Natural killer cell (primary cell): ENCODE measurements around the gene PKIG. TPM values are rescaled to one million over a fixed set of nuclear protein-coding genes. Genes with fewer than 3 reads are reported as not detected.

ENCODE experiments used
- ATAC-seq, 3 donors: fragments of 150-1000 bp in 2 of 3; fragments of 200-7000 bp in 1 of 3; cut with Tn5 transposase; 1 replicate in 1 of 3; 2 replicates in 2 of 3; pipeline ENCODE4 v1.10.0; 2021; ENCODE audit warnings: mild to moderate bottlenecking in 2 of 3, moderate library complexity in 2 of 3
- DNase-seq, 2 donors: peaks; one replicate each; pipeline versions ENCODE4 v3.0.0 to v3.0.0-alpha.2; 2013 to 2021; ENCODE audit warnings: mixed read lengths in 1 of 2
- H3K27ac ChIP-seq: one replicate; pipeline ENCODE4 v1.5.1; 2013; ENCODE audit warnings: mild to moderate bottlenecking, low read length
- H3K27me3 ChIP-seq: one replicate; pipeline ENCODE4 v1.6.1; 2013; ENCODE audit warnings: low read length; ENCODE audit not compliant: control insufficient read depth, insufficient read depth
- H3K36me3 ChIP-seq: one replicate; pipeline ENCODE4 v1.6.1; 2013; ENCODE audit warnings: low read length; ENCODE audit not compliant: control insufficient read depth, insufficient read depth
- H3K4me1 ChIP-seq: one replicate; pipeline ENCODE4 v1.6.1; 2013; ENCODE audit warnings: low read length; ENCODE audit not compliant: control insufficient read depth, insufficient read depth
- H3K4me3 ChIP-seq: one replicate; pipeline ENCODE4 v1.5.1; 2013; ENCODE audit warnings: low read length
- H3K9me3 ChIP-seq: one replicate; pipeline ENCODE4 v1.6.1; 2013; ENCODE audit warnings: low read length; ENCODE audit not compliant: control insufficient read depth, insufficient read depth
- H3K27ac Mint-ChIP-seq, 2 donors: one replicate each; pipeline ENCODE4 v1.8.0; 2022; ENCODE audit warnings: mild to moderate bottlenecking in 2 of 2, mixed read lengths in 2 of 2, moderate library complexity in 1 of 2
- H3K27me3 Mint-ChIP-seq, 2 donors: one replicate each; pipeline ENCODE4 v1.8.0; 2022; ENCODE audit warnings: low read depth in 2 of 2, mixed read lengths in 2 of 2
- H3K36me3 Mint-ChIP-seq: one replicate; pipeline ENCODE4 v1.8.0; 2022; ENCODE audit warnings: mixed read lengths
- H3K4me1 Mint-ChIP-seq, 2 donors: one replicate each; pipeline ENCODE4 v1.8.0; 2022; ENCODE audit warnings: mixed read lengths in 2 of 2
- H3K4me3 Mint-ChIP-seq: one replicate; pipeline ENCODE4 v1.8.0; 2022; ENCODE audit warnings: mild to moderate bottlenecking, moderate library complexity, mixed read lengths
- H3K9me3 Mint-ChIP-seq, 2 donors: one replicate each; pipeline ENCODE4 v1.8.0; 2022; ENCODE audit warnings: mixed read lengths in 2 of 2
- CTCF ChIP-seq: fragments of 200-600 bp; IDR thresholded peaks from one replicate; pipeline ENCODE4 v1.8.0; 2022; ENCODE audit warnings: antibody characterized with exemption
- WGBS: methylation state at CpG from one replicate; pipeline ENCODE4 v1.1.7; 2013; ENCODE audit warnings: missing lambda C conversion rate; ENCODE audit not compliant: insufficient coverage; 5-methylcytosine and 5-hydroxymethylcytosine counted together
- intact Hi-C: fragments of 100-400 bp; cut with micrococcal nuclease; formaldehyde crosslinking; loops from one replicate; pipeline ENCODE4 v1.14.2; 2022
- total RNA-seq, 4 donors: library from RNA; stranded (reverse); fragments of 120-200 nt in 1 of 4; gene quantifications; one replicate each; pipeline versions ENCODE4 v1.2.3 to v1.2.4, GENCODE V29; 2013 to 2022

PKIG gene
- total RNA-seq, 3 donors from 2014 or later (not counting 1 experiment from before 2014, with no cell fraction given) = 0.82 to 1.5 (median 1.5) TPM

- no peak for TF ChIP-seq CTCF
- no peaks in the 10 kb centered on the region for H3K4me1 Mint-ChIP-seq
- H3K9me3 Mint-ChIP-seq = no peaks in the 10 kb centered on the region
- 81% methylated on average over 5 of the region's 5 CpGs for WGBS
- no peak for DNase-seq
- no peaks in the 10 kb centered on the region for H3K27me3 Mint-ChIP-seq
- H3K4me3 ChIP-seq = no peak overlapping the region
- no peak overlapping the region for H3K4me3 Mint-ChIP-seq
- no peak for ATAC-seq
- no peak overlapping the region for H3K27ac Mint-ChIP-seq
- no peak overlapping the region for H3K27ac ChIP-seq
- no peaks in the 10 kb centered on the region for H3K9me3 ChIP-seq
- H3K36me3 ChIP-seq = peaks cover 2% of the 10 kb centered on the region
- intact Hi-C loops = no loop called here
- no peaks in the 10 kb centered on the region for H3K27me3 ChIP-seq
- no peaks in the 10 kb centered on the region for H3K36me3 Mint-ChIP-seq
- H3K4me1 ChIP-seq = no peaks in the 10 kb centered on the region
These were observed 78.2 kb downstream of the PKIG start for GRCh38 chr20:44660581-44660980.

GRCh38 chr20:44662261-44662660 lies 79.9 kb downstream of the PKIG start:
- H3K9me3 Mint-ChIP-seq = no peaks in the 10 kb centered on the region
- H3K27me3 Mint-ChIP-seq = no peaks in the 10 kb centered on the region
- H3K4me1 Mint-ChIP-seq = no peaks in the 10 kb centered on the region
- Histone ChIP-seq H3K27ac (no peak overlapping the region), H3K9me3 (no peaks in the 10 kb centered on the region), H3K36me3 (peaks cover 2% of the 10 kb centered on the region), H3K4me1 (no peaks in the 10 kb centered on the region), H3K27me3 (no peaks in the 10 kb centered on the region), H3K4me3 (no peak overlapping the region)
- intact Hi-C loops = no loop called here
- no peak overlapping the region for H3K4me3 Mint-ChIP-seq
- no peaks in the 10 kb centered on the region for H3K36me3 Mint-ChIP-seq
- DNase-seq (no peak), ATAC-seq (no peak)
- 51% methylated on average over 3 of the region's 3 CpGs for WGBS
- no peak overlapping the region for H3K27ac Mint-ChIP-seq
- TF ChIP-seq CTCF = no peak

- 49% methylated on average over 2 of the region's 3 CpGs for WGBS
- intact Hi-C loops = no loop called here
These were observed 81.8 kb downstream of the PKIG start for GRCh38 chr20:44664131-44664530.

More at GRCh38 chr20:44664131-44664530, 81.8 kb downstream of the PKIG start:
- Histone ChIP-seq H3K36me3 (no peaks in the 10 kb centered on the region), H3K4me3 (no peak overlapping the region), H3K27ac (no peak overlapping the region), H3K9me3 (no peaks in the 10 kb centered on the region), H3K27me3 (no peaks in the 10 kb centered on the region), H3K4me1 (no peaks in the 10 kb centered on the region)
- Mint-ChIP-seq H3K4me1 (peaks cover 0 to 1% of the 10 kb centered on the region in 2 donors), H3K27ac (no peak overlapping the region), H3K27me3 (no peaks in the 10 kb centered on the region), H3K4me3 (no peak overlapping the region), H3K9me3 (no peaks in the 10 kb centered on the region), H3K36me3 (no peaks in the 10 kb centered on the region)
- DNase-seq (no peak), ATAC-seq (no peak)
- TF ChIP-seq CTCF = no peak
